HG02885 (cell line): ENCODE results near the gene CPO.

Experiments used
- ATAC-seq: cut with Tn5 transposase; IDR thresholded peaks from one replicate; pipeline ENCODE4 v1.9.1; 2021; ENCODE audit warnings: mild to moderate bottlenecking; ENCODE audit not compliant: unreplicated experiment, poor library complexity

CPO gene

GRCh38 chr2:206970589-206971360 lies 31.5 kb downstream of the CPO start:
- ATAC-seq, result no peak

- ATAC-seq, result no peak
Measured at GRCh38 chr2:206971805-206972204, 32.5 kb downstream of the CPO start.

- no peak for ATAC-seq
Measured at GRCh38 chr2:206974551-206974950, 35.2 kb downstream of the CPO start.

- no peak for ATAC-seq
Measured at GRCh38 chr2:206978746-206979145, 39.4 kb downstream of the CPO start.

GRCh38 chr2:206979365-206979764 lies 40.0 kb downstream of the CPO start:
- ATAC-seq, result no peak

- ATAC-seq, result no peak
Measured at GRCh38 chr2:206979922-206980321, 40.6 kb downstream of the CPO start.

- no peak for ATAC-seq
Measured at GRCh38 chr2:206980413-206980812, 41.1 kb downstream of the CPO start.

GRCh38 chr2:206981086-206981674 lies 41.9 kb downstream of the CPO start:
- ATAC-seq, result no peak

- ATAC-seq, result no peak
Measured at GRCh38 chr2:206981739-206982340, 42.5 kb downstream of the CPO start.

GRCh38 chr2:206982360-206982955 lies 43.1 kb downstream of the CPO start:
- no peak for ATAC-seq

- ATAC-seq, result no peak
Measured at GRCh38 chr2:206983161-206983859, 44.0 kb downstream of the CPO start.

- ATAC-seq, result no peak
Measured at GRCh38 chr2:206984206-206984605, 44.9 kb downstream of the CPO start.

GRCh38 chr2:206986943-206987342 lies 47.6 kb downstream of the CPO start:
- ATAC-seq, result no peak

GRCh38 chr2:206987810-206988209 lies 48.5 kb downstream of the CPO start:
- ATAC-seq, result no peak

GRCh38 chr2:206988884-206989283 lies 49.6 kb downstream of the CPO start:
- no peak for ATAC-seq

- peak; percentile 92 for ATAC-seq
Measured at GRCh38 chr2:206989311-206989710, 50.0 kb downstream of the CPO start.

- ATAC-seq, result no peak
Measured at GRCh38 chr2:206990360-206990759, 51.0 kb downstream of the CPO start.

GRCh38 chr2:206991070-206991469 lies 51.8 kb downstream of the CPO start:
- no peak for ATAC-seq

- ATAC-seq, result no peak
Measured at GRCh38 chr2:206993396-206993911, 54.1 kb downstream of the CPO start.

- ATAC-seq, result no peak
Measured at GRCh38 chr2:206993964-206994363, 54.6 kb downstream of the CPO start.
